HCT116 (cell line): ENCODE measurements around the gene PEX11A.

Source experiments
- CBX3 ChIP-seq: IDR thresholded peaks from 2 replicates; pipeline ENCODE4 v1.6.1; 2012; ENCODE audit warnings: low read depth
- ELF1 ChIP-seq: IDR thresholded peaks from 2 replicates; pipeline ENCODE4 v1.6.1; 2012; ENCODE audit warnings: low read depth, borderline replicate concordance
- EZH2 ChIP-seq: fragments of 200-600 bp; sonication (generic); IDR thresholded peaks from 2 replicates; pipeline ENCODE4 v1.6.1; 2017; ENCODE audit warnings: antibody characterized with exemption, mixed run types
- POLR2A ChIP-seq: IDR thresholded peaks from 2 replicates; pipeline ENCODE4 v1.7.0; 2011; ENCODE audit warnings: borderline replicate concordance; ENCODE audit not compliant: insufficient read depth, insufficient read length; ENCODE audit errors: extremely low read depth
- POLR2AphosphoS5 ChIP-seq: IDR thresholded peaks from 2 replicates; pipeline ENCODE4 v1.6.1; 2011; ENCODE audit warnings: mild to moderate bottlenecking, low read depth, low read length, moderate library complexity
- TF ChIP-seq, protein P1 (sequence below), 3 experiments: fragments of 200-600 bp in 1 of 3; sonication (generic) in 1 of 3; IDR thresholded peaks in 2 of 3; conservative IDR thresholded peaks in 1 of 3; 2 replicates each; pipeline ENCODE4 v1.5.1; 2012 to 2017; ENCODE audit warnings: low read depth in 2 of 3, low read length in 2 of 3, antibody characterized with exemption in 1 of 3, borderline replicate concordance in 1 of 3, control low read depth in 1 of 3, mild to moderate bottlenecking in 1 of 3, mixed read lengths in 1 of 3, mixed run types in 1 of 3, moderate library complexity in 1 of 3; ENCODE audit not compliant: insufficient read depth in 1 of 3
- TF ChIP-seq, protein P2 (sequence below): IDR thresholded peaks from 2 replicates; pipeline ENCODE4 v1.6.1; 2012; ENCODE audit warnings: low read depth

- TF ChIP-seq POLR2AphosphoS5 = no peak
- TF ChIP-seq EZH2 = no peak
- TF ChIP-seq, protein P1, sequence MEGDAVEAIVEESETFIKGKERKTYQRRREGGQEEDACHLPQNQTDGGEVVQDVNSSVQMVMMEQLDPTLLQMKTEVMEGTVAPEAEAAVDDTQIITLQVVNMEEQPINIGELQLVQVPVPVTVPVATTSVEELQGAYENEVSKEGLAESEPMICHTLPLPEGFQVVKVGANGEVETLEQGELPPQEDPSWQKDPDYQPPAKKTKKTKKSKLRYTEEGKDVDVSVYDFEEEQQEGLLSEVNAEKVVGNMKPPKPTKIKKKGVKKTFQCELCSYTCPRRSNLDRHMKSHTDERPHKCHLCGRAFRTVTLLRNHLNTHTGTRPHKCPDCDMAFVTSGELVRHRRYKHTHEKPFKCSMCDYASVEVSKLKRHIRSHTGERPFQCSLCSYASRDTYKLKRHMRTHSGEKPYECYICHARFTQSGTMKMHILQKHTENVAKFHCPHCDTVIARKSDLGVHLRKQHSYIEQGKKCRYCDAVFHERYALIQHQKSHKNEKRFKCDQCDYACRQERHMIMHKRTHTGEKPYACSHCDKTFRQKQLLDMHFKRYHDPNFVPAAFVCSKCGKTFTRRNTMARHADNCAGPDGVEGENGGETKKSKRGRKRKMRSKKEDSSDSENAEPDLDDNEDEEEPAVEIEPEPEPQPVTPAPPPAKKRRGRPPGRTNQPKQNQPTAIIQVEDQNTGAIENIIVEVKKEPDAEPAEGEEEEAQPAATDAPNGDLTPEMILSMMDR (IDR thresholded peaks at IDR 0.05 in 2 of 3, conservative IDR thresholded peaks at IDR 0.05 in 1 of 3; ENCODE audit: borderline replicate concordance in 1 of 3, insufficient read depth in 1 of 3, low read depth in 2 of 3, low read length in 2 of 3) = no peak
- no peak for TF ChIP-seq CBX3
- TF ChIP-seq POLR2A = no peak
- no peak for TF ChIP-seq ELF1
- TF ChIP-seq, protein P2, sequence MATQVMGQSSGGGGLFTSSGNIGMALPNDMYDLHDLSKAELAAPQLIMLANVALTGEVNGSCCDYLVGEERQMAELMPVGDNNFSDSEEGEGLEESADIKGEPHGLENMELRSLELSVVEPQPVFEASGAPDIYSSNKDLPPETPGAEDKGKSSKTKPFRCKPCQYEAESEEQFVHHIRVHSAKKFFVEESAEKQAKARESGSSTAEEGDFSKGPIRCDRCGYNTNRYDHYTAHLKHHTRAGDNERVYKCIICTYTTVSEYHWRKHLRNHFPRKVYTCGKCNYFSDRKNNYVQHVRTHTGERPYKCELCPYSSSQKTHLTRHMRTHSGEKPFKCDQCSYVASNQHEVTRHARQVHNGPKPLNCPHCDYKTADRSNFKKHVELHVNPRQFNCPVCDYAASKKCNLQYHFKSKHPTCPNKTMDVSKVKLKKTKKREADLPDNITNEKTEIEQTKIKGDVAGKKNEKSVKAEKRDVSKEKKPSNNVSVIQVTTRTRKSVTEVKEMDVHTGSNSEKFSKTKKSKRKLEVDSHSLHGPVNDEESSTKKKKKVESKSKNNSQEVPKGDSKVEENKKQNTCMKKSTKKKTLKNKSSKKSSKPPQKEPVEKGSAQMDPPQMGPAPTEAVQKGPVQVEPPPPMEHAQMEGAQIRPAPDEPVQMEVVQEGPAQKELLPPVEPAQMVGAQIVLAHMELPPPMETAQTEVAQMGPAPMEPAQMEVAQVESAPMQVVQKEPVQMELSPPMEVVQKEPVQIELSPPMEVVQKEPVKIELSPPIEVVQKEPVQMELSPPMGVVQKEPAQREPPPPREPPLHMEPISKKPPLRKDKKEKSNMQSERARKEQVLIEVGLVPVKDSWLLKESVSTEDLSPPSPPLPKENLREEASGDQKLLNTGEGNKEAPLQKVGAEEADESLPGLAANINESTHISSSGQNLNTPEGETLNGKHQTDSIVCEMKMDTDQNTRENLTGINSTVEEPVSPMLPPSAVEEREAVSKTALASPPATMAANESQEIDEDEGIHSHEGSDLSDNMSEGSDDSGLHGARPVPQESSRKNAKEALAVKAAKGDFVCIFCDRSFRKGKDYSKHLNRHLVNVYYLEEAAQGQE = no peak
Measured at GRCh38 chr15:89669309-89669865, 21.2 kb downstream of the PEX11A start.
